Naive thymus-derived CD8-positive, alpha-beta T cell (primary cell): ENCODE measurements around the gene RPS27A. TPM values are rescaled to one million over a fixed set of nuclear protein-coding genes. Genes with fewer than 3 reads are reported as not detected.
"Not testable (repeated sequence)": the region's sequence is repeated elsewhere in the genome, so short reads cannot be mapped to it uniquely, and the experiment has no call there.

ENCODE experiments used
- ATAC-seq, 2 donors: fragments of 150-1000 bp; cut with Tn5 transposase in 1 of 2; sonication (Bioruptor Pico), chemical (Tn5 transposase) in 1 of 2; 1 replicate in 1 of 2; 2 replicates in 1 of 2; pipeline ENCODE4 v1.10.0; 2021; ENCODE audit warnings: mild to moderate bottlenecking in 2 of 2, moderate library complexity in 2 of 2
- POLR2A ChIA-PET: fragments of 350-600 bp; sonication (Branson Sonifier 250); formaldehyde crosslinking; loops from one replicate; lab custom pipeline; 2021; ENCODE audit warnings: antibody characterized with exemption; lab: Charles Lee
- DNase-seq, 10 donors: peaks; one replicate each; pipeline versions ENCODE4 v3.0.0 to v3.0.0-alpha.2; 2020 to 2022
- H3K27ac Mint-ChIP-seq, 10 donors: one replicate each; pipeline ENCODE4 v1.8.0; 2020 to 2022; ENCODE audit warnings: mild to moderate bottlenecking in 10 of 10, mixed read lengths in 10 of 10, moderate library complexity in 4 of 10, inconsistent platforms in 1 of 10
- H3K27me3 Mint-ChIP-seq, 5 donors: one replicate each; pipeline ENCODE4 v1.8.0; 2021 to 2022; ENCODE audit warnings: mixed read lengths in 5 of 5
- H3K36me3 Mint-ChIP-seq, 3 donors: one replicate each; pipeline ENCODE4 v1.8.0; 2020 to 2022; ENCODE audit warnings: mixed read lengths in 3 of 3, mild to moderate bottlenecking in 2 of 3, inconsistent platforms in 1 of 3
- H3K4me1 Mint-ChIP-seq, 4 donors: one replicate each; pipeline ENCODE4 v1.8.0; 2021 to 2022; ENCODE audit warnings: mixed read lengths in 4 of 4
- H3K4me3 Mint-ChIP-seq, 10 donors: one replicate each; pipeline ENCODE4 v1.8.0; 2020 to 2022; ENCODE audit warnings: mild to moderate bottlenecking in 10 of 10, mixed read lengths in 10 of 10, moderate library complexity in 6 of 10, inconsistent platforms in 1 of 10
- H3K9me3 Mint-ChIP-seq, 9 donors: one replicate each; pipeline ENCODE4 v1.8.0; 2020 to 2022; ENCODE audit warnings: mixed read lengths in 9 of 9, mild to moderate bottlenecking in 3 of 9, inconsistent platforms in 1 of 9, moderate library complexity in 1 of 9
- polyA plus RNA-seq, 3 donors: library from polyadenylated mRNA; unstranded; fragments of 300-500 nt; fragmentation: Illumina TruSeq; gene quantifications; one replicate each; pipeline ENCODE4 v1.2.3, GENCODE V29; 2021
- total RNA-seq, 8 experiments: library from RNA in 2 of 8; stranded (reverse) in 2 of 8; gene quantifications; one replicate each; pipeline ENCODE4 v1.2.3 and lab custom pipeline; 2021 to 2026

Gene RPS27A
- total and polyA plus RNA-seq, 5 experiments from 2014 or later, result 2,217 to 4,384 (median 3,712) TPM

DNA sequence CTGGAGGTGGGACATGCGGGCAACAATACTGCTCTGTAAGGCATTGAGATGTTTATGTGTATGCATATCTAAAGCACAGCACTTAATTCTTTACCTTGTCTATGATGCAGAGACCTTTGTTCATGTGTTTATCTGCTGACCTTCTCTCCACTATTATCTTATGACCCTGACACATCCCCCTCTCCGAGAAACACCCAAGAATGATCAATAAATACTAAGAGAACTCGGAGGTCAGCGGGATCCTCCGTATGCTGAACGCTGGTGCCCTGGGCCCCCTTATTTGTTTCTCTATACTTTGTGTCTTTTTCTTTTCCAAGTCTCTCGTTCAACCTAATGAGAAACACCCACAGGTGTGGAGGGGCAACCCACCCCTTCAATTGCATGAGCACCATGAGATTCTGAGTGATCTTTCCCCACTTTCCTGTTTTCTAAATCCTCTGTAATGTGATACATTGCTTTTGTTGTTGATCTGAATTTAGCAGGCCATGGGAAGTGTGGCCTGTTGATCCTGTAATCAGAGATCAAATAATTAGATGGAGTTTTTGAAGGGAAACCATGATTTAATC lies 47.5 kb downstream of the RPS27A start:
- not testable (repeated sequence) for H3K27me3 Mint-ChIP-seq, DNase-seq, H3K9me3 Mint-ChIP-seq, ATAC-seq, H3K36me3 Mint-ChIP-seq
- H3K4me3 Mint-ChIP-seq, result peak overlapping the region in 5 of 10 donors; percentile 6 to 45 (median 11)
- peak overlapping the region in 3 of 10 donors; percentile 15 to 49 (median 48) for H3K27ac Mint-ChIP-seq
- POLR2A ChIA-PET, result interaction anchor here (2.3 kb wide), 1 partner anchor 10 kb away, joined by 17 read pairs; the partner anchor contains the start of gene MTIF2
- peaks cover 9 to 26% (median 20%) of the 10 kb centered on the region in 4 donors for H3K4me1 Mint-ChIP-seq

DNA sequence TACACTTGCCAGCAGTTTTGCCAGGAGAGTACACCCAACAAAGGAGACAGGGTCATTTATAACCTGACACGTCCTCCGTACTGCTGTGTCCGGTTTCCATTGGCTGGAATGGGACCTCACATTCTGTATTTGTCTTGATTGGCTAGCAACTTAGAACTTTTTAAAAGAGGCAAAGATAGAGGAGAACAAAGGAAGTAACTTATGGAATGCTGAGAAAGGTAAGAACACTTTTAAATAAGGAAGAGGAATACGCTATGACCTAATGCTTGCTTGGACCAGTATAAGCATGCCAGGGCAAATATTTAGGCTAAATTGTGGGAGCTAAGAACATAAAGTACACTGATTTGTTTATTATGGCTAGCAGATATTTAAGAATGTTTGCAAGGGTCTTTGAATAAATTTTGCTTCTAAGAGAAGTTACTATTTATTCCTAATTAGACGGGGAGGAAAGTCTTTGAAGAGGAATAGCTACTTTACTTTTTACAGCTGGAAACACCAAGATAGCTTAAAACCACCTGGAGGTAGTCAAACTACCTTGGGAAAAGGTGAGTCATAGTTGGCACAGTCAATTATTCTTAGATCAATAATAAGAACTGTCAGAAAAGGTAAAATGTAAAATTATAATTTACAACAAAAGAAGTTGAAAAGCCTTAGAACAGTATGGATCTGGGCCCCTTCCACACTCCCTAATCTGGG lies 48.5 kb downstream of the RPS27A start:
- POLR2A ChIA-PET, result interaction anchor here (0.6 to 2.3 kb wide), 4 partner anchors 11 to 239 kb away, joined by 3 to 17 read pairs (median 4); partner anchors contain the start of genes CFAP36 and MTIF2
- ATAC-seq, DNase-seq, H3K9me3 Mint-ChIP-seq, H3K27me3 Mint-ChIP-seq, H3K36me3 Mint-ChIP-seq: not testable (repeated sequence)
- Mint-ChIP-seq H3K4me3 (peak overlapping the region; percentile 40 to 96 (median 70)), H3K4me1 (peaks cover 9 to 30% (median 23%) of the 10 kb centered on the region in 4 donors), H3K27ac (peak overlapping the region; percentile 9 to 99 (median 98))

- ATAC-seq (peak; percentile 97 to 98), DNase-seq (peak; percentile 75 to 92 (median 85))
- POLR2A ChIA-PET, result interaction anchor here (0.8 to 2.3 kb wide), 6 partner anchors 12 to 237 kb away, joined by 3 to 17 read pairs (median 4); partner anchors contain the start of genes CFAP36, CLHC1, MTIF2 and RPS27A
- peak overlapping the region; percentile 97 to 99 (median 99) for H3K27ac Mint-ChIP-seq
- H3K4me1 Mint-ChIP-seq, result peaks cover 9 to 36% (median 26%) of the 10 kb centered on the region in 4 donors
- no peaks in the 10 kb centered on the region for H3K27me3 Mint-ChIP-seq
- H3K36me3 Mint-ChIP-seq, result peaks cover 0 to 4% (median 4%) of the 10 kb centered on the region in 3 donors
- H3K9me3 Mint-ChIP-seq, result no peaks in the 10 kb centered on the region
- peak overlapping the region; percentile 87 to 96 (median 94) for H3K4me3 Mint-ChIP-seq
These were observed 49.8 kb downstream of the RPS27A start for GRCh38 chr2:55282110-55282917.

- Mint-ChIP-seq H3K36me3 (peaks cover 0 to 4% (median 4%) of the 10 kb centered on the region in 3 donors), H3K27ac (peak overlapping the region; percentile 34 to 99 (median 99)), H3K4me3 (peak overlapping the region; percentile 8 to 96 (median 94)), H3K27me3 (no peaks in the 10 kb centered on the region), H3K9me3 (no peaks in the 10 kb centered on the region), H3K4me1 (peaks cover 9 to 36% (median 27%) of the 10 kb centered on the region in 4 donors)
- DNase-seq (no peak), ATAC-seq (no peak)
- POLR2A ChIA-PET, result no interaction called here
These were observed 50.6 kb downstream of the RPS27A start for GRCh38 chr2:55283083-55283482.

Other genes starting within 250 kb of the RPS27A start
- 10 to 100 TPM; 68.3 to 69.3 TPM for gene RTN4, start 182.2 kb upstream of the RPS27A start, total RNA-seq
- 10 to 100 TPM; 68.0 to 77.1 (median 74.2) TPM for gene RTN4, start 182.2 kb upstream of the RPS27A start, polyA plus RNA-seq
- 10 to 100 TPM; 29.1 to 34.2 TPM for gene CLHC1, start 395 bp upstream of the RPS27A start, total RNA-seq
- gene CLHC1, start 395 bp upstream of the RPS27A start, polyA plus RNA-seq, result 1 to 10 TPM; 1.8 to 3.5 (median 2.2) TPM
- gene MTIF2, start 36.5 kb downstream of the RPS27A start, total RNA-seq, result 10 to 100 TPM; 41.3 to 44.2 TPM
- 10 to 100 TPM; 15.6 to 20.6 (median 16.8) TPM for gene MTIF2, start 36.5 kb downstream of the RPS27A start, polyA plus RNA-seq
- gene CCDC88A, start 187.2 kb downstream of the RPS27A start, total RNA-seq, result 10 to 100 TPM; 23.1 to 26.1 TPM
- gene CCDC88A, start 187.2 kb downstream of the RPS27A start, polyA plus RNA-seq, result 1 to 10 TPM in 2 of 3 donors, under 1 TPM in 1; 0.87 to 5.0 (median 4.1) TPM